ENCODE results near the gene LYG2.
"Not testable (repeated sequence)": the region's sequence is repeated elsewhere in the genome, so short reads cannot be mapped to it uniquely, and the experiment has no call there.

LYG2 gene

DNA sequence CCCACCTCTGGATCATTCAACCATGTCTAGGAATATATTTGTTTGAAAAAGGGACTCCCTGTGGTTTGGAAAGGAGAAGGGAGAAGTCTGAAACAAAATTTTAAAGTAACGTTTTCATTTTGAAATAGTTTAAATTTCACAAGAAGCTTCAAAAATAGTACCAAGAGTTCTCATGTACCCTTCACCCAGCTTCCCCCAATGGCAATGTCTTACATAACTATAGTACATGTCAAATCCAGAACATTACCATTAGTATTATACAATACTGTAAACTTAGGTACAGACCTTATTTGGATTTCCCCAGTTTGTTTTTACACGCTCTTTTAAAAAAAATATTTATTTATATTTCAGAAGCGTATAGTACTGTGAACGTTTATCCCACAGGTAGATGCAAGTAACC lies 4.0 kb upstream of the LYG2 start:
- no peaks in the 10 kb centered on the region for H3K4me1 ChIP-seq (ENCODE audit: control insufficient read depth, insufficient read depth, low read length)
- no peak overlapping the region for H3K9ac ChIP-seq (ENCODE audit: low read length)
- H3K36me3 ChIP-seq (ENCODE audit: control insufficient read depth, insufficient read depth, low read length, severe bottlenecking) = no peaks in the 10 kb centered on the region
- no peaks in the 10 kb centered on the region for H3K27me3 ChIP-seq (replicated peaks; ENCODE audit: control insufficient read depth, insufficient read depth, low read length)
- no peaks in the 10 kb centered on the region for H3K9me3 ChIP-seq (ENCODE audit: control insufficient read depth, low read length)
- no peak overlapping the region for H3K4me3 ChIP-seq (ENCODE audit: low read length)
- no peak for DNase-seq (ENCODE audit: low read depth)

- Histone ChIP-seq H3K9ac (ENCODE audit: low read length) (no peak overlapping the region), H3K4me1 (ENCODE audit: control insufficient read depth, insufficient read depth, low read length) (no peaks in the 10 kb centered on the region), H3K36me3 (ENCODE audit: control insufficient read depth, insufficient read depth, low read length, severe bottlenecking) (no peaks in the 10 kb centered on the region), H3K9me3 (ENCODE audit: control insufficient read depth, low read length) (no peaks in the 10 kb centered on the region), H3K4me3 (ENCODE audit: low read length) (no peak overlapping the region), H3K27me3 (replicated peaks; ENCODE audit: control insufficient read depth, insufficient read depth, low read length) (no peaks in the 10 kb centered on the region)
- no peak for DNase-seq (ENCODE audit: low read depth)
Measured at GRCh38 chr2:99256677-99257076, 1.2 kb upstream of the LYG2 start.

DNA sequence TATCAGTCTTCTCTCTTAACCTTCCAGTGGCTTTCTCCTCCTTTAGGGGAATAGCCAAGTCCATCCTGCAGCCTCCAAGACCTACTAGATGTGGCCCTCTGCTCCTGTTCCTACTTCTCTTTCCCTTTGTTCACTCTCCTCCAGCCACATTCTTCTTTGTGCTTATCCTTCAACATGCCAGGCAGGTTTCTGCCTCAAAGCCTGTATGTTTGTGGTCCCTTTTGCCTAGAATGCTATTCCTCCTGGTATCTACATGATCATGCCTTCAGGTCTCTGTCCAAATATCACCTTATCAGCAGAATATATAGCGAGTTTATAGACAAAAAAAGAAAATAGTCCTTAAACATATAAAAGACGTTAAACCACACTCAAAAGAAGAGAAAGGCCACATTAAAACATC lies 5.5 kb downstream of the LYG2 start:
- DNase-seq (ENCODE audit: low read depth) = no peak
- no peak overlapping the region for H3K4me3 ChIP-seq (ENCODE audit: low read length)
- H3K9me3 ChIP-seq (ENCODE audit: control insufficient read depth, low read length) = no peaks in the 10 kb centered on the region
- no peaks in the 10 kb centered on the region for H3K27me3 ChIP-seq (replicated peaks; ENCODE audit: control insufficient read depth, insufficient read depth, low read length)
- no peaks in the 10 kb centered on the region for H3K36me3 ChIP-seq (ENCODE audit: control insufficient read depth, insufficient read depth, low read length, severe bottlenecking)
- no peak overlapping the region for H3K9ac ChIP-seq (ENCODE audit: low read length)
- H3K4me1 ChIP-seq (ENCODE audit: control insufficient read depth, insufficient read depth, low read length) = peaks cover 2% of the 10 kb centered on the region

DNA sequence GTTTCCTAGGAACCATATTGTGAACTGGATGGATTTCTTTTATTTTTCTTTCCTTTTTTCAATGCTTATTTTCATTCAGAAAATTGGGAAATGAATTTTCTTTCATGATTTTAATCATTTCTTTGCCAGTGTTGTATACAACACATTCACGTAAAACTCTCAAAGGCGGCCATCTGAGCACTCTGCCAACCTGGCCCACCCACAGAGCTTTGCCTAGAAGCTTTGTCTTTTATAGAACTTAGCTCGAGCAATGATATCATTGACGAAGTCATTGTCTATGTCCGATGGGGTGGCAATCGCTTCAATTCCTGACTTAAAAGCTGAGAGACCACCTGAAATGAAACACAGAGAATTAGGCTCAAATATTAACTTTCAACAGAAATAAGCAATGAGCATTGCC lies 13.3 kb downstream of the LYG2 start:
- no peak for DNase-seq (ENCODE audit: low read depth)
- Histone ChIP-seq H3K36me3 (ENCODE audit: control insufficient read depth, insufficient read depth, low read length, severe bottlenecking) (no peaks in the 10 kb centered on the region), H3K9ac (ENCODE audit: low read length) (no peak overlapping the region), H3K4me1 (ENCODE audit: control insufficient read depth, insufficient read depth, low read length) (no peaks in the 10 kb centered on the region), H3K4me3 (ENCODE audit: low read length) (no peak overlapping the region), H3K27me3 (replicated peaks; ENCODE audit: control insufficient read depth, insufficient read depth, low read length) (no peaks in the 10 kb centered on the region), H3K9me3 (ENCODE audit: control insufficient read depth, low read length) (no peaks in the 10 kb centered on the region)

- H3K4me1 ChIP-seq (ENCODE audit: control insufficient read depth, insufficient read depth, low read length) = no peaks in the 10 kb centered on the region
- H3K27me3 ChIP-seq (replicated peaks; ENCODE audit: control insufficient read depth, insufficient read depth, low read length) = no peaks in the 10 kb centered on the region
- no peaks in the 10 kb centered on the region for H3K9me3 ChIP-seq (ENCODE audit: control insufficient read depth, low read length)
- DNase-seq (ENCODE audit: low read depth) = no peak
- H3K9ac ChIP-seq (ENCODE audit: low read length) = no peak overlapping the region
- no peak overlapping the region for H3K4me3 ChIP-seq (ENCODE audit: low read length)
- H3K36me3 ChIP-seq (ENCODE audit: control insufficient read depth, insufficient read depth, low read length, severe bottlenecking) = no peaks in the 10 kb centered on the region
Measured at GRCh38 chr2:99240431-99240830, 15.0 kb downstream of the LYG2 start.

- Histone ChIP-seq H3K9me3 (ENCODE audit: control insufficient read depth, low read length) (no peaks in the 10 kb centered on the region), H3K4me3 (ENCODE audit: low read length) (no peak overlapping the region), H3K9ac (ENCODE audit: low read length) (no peak overlapping the region), H3K4me1 (ENCODE audit: control insufficient read depth, insufficient read depth, low read length) (no peaks in the 10 kb centered on the region), H3K27me3 (replicated peaks; ENCODE audit: control insufficient read depth, insufficient read depth, low read length) (no peaks in the 10 kb centered on the region), H3K36me3 (ENCODE audit: control insufficient read depth, insufficient read depth, low read length, severe bottlenecking) (no peaks in the 10 kb centered on the region)
- no peak for DNase-seq (ENCODE audit: low read depth)
Measured at GRCh38 chr2:99238599-99238998, 16.9 kb downstream of the LYG2 start.

- not testable (repeated sequence) for DNase-seq (ENCODE audit: low read depth); H3K4me3 ChIP-seq (ENCODE audit: low read length); H3K4me1 ChIP-seq (ENCODE audit: control insufficient read depth, insufficient read depth, low read length); H3K36me3 ChIP-seq (ENCODE audit: control insufficient read depth, insufficient read depth, low read length, severe bottlenecking); H3K27me3 ChIP-seq (replicated peaks; ENCODE audit: control insufficient read depth, insufficient read depth, low read length); H3K9ac ChIP-seq (ENCODE audit: low read length)
- peaks cover 23% of the 10 kb centered on the region for H3K9me3 ChIP-seq (ENCODE audit: control insufficient read depth, low read length)
Measured at GRCh38 chr2:99233177-99233576, 22.3 kb downstream of the LYG2 start.

DNA sequence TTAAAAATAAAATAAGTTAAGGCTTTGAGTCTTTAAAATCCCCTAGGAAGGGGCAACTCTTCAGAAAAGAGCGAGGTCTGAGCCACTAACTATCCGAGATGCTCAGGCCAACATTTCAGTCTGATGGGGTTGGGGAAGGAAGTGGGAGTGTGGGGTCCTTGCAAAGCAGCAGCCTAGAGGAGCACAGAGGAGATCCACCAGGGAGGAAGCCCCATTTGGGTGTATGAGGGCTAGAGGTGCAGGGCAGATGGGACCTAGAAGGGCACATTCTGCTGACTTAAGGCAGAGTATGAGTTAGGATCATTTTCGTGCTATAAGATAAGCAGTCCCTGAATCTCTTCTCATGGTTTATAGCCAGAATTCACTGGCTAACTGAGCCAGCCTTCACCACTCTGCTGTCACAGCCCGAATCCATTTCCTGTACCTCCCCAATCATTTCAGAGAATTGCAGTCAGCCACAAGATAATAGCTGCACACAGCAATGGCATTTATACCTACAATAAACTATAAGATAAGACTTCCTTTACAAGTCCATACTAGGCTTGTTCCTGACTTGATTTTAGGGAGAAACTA lies 37.5 kb downstream of the LYG2 start:
- no peaks in the 10 kb centered on the region for H3K27me3 ChIP-seq (replicated peaks; ENCODE audit: control insufficient read depth, insufficient read depth, low read length)
- no peak overlapping the region for H3K9ac ChIP-seq (ENCODE audit: low read length)
- DNase-seq (ENCODE audit: low read depth) = no peak
- no peak overlapping the region for H3K4me3 ChIP-seq (ENCODE audit: low read length)
- no peaks in the 10 kb centered on the region for H3K4me1 ChIP-seq (ENCODE audit: control insufficient read depth, insufficient read depth, low read length)
- H3K9me3 ChIP-seq (ENCODE audit: control insufficient read depth, low read length) = no peaks in the 10 kb centered on the region
- peaks cover 8% of the 10 kb centered on the region for H3K36me3 ChIP-seq (ENCODE audit: control insufficient read depth, insufficient read depth, low read length, severe bottlenecking)

DNA sequence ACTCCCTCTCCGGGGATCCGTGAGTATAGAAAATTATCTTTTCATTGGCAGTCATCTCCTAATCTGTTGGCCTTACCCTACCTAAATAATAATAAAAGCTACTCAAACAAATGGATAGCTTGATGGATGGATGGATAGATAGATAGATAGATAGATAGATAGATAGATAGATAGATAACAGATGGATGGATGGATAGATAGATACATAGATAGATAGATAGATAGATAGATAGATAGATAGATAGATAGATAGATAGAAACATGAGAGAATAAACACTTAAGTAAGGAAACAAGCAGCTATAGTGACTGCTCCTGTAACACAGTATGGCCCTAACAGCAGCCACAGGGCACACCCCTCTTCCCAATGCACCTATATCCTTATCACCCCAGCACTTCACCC lies 39.4 kb downstream of the LYG2 start:
- H3K4me1 ChIP-seq (ENCODE audit: control insufficient read depth, insufficient read depth, low read length) = peaks cover 4% of the 10 kb centered on the region

GRCh38 chr2:99205491-99205890 lies 50.0 kb downstream of the LYG2 start:
- Histone ChIP-seq H3K9ac (ENCODE audit: low read length) (no peak overlapping the region), H3K4me1 (ENCODE audit: control insufficient read depth, insufficient read depth, low read length) (no peaks in the 10 kb centered on the region), H3K36me3 (ENCODE audit: control insufficient read depth, insufficient read depth, low read length, severe bottlenecking) (peaks cover 2% of the 10 kb centered on the region), H3K9me3 (ENCODE audit: control insufficient read depth, low read length) (no peaks in the 10 kb centered on the region), H3K4me3 (ENCODE audit: low read length) (no peak overlapping the region), H3K27me3 (replicated peaks; ENCODE audit: control insufficient read depth, insufficient read depth, low read length) (no peaks in the 10 kb centered on the region)
- DNase-seq (ENCODE audit: low read depth) = no peak

More for the DNA sequence above, 39.4 kb downstream of the LYG2 start:
- Histone ChIP-seq H3K9ac (ENCODE audit: low read length) (no peak overlapping the region), H3K4me3 (ENCODE audit: low read length) (no peak overlapping the region), H3K27me3 (replicated peaks; ENCODE audit: control insufficient read depth, insufficient read depth, low read length) (no peaks in the 10 kb centered on the region), H3K36me3 (ENCODE audit: control insufficient read depth, insufficient read depth, low read length, severe bottlenecking) (peaks cover 8% of the 10 kb centered on the region), H3K9me3 (ENCODE audit: control insufficient read depth, low read length) (no peaks in the 10 kb centered on the region)
- no peak for DNase-seq (ENCODE audit: low read depth)

- H3K27me3 ChIP-seq (replicated peaks; ENCODE audit: control insufficient read depth, insufficient read depth, low read length) = no peaks in the 10 kb centered on the region
- H3K9me3 ChIP-seq (ENCODE audit: control insufficient read depth, low read length) = no peaks in the 10 kb centered on the region
- peaks cover 18% of the 10 kb centered on the region for H3K36me3 ChIP-seq (ENCODE audit: control insufficient read depth, insufficient read depth, low read length, severe bottlenecking)
- H3K9ac ChIP-seq (ENCODE audit: low read length) = no peak overlapping the region
- H3K4me3 ChIP-seq (ENCODE audit: low read length) = no peak overlapping the region
- no peaks in the 10 kb centered on the region for H3K4me1 ChIP-seq (ENCODE audit: control insufficient read depth, insufficient read depth, low read length)
- DNase-seq (ENCODE audit: low read depth) = no peak
Measured at GRCh38 chr2:99201959-99202678, 53.3 kb downstream of the LYG2 start.
